HG03025 (cell line): ENCODE results near the gene ANKRD33.

ENCODE experiments used
- ATAC-seq: cut with Tn5 transposase; IDR thresholded peaks from one replicate; pipeline ENCODE4 v1.9.1; 2021; ENCODE audit warnings: mild to moderate bottlenecking, moderate library complexity; ENCODE audit not compliant: unreplicated experiment, low FRiP score

Gene ANKRD33

DNA sequence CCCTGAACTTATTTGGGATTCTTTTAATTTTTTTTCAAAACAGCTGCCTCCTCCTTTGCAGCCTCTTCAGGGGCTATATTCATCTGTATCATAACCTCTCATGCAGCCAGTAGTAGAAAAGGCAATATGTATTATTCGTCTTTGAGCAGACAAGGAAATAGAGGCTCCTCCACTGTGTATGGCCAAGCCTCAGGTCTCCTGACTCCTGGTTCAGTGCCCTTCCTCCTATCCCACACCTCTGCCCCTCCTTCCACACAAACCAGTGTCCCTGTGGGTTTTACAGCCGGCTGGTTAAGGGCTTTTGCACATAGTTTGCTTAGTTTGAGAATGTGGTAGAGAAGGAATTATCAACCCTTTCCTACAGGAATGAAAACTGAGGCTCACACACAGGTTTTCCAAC, 10.6 kb downstream of the ANKRD33 start:
- no peak for ATAC-seq

DNA sequence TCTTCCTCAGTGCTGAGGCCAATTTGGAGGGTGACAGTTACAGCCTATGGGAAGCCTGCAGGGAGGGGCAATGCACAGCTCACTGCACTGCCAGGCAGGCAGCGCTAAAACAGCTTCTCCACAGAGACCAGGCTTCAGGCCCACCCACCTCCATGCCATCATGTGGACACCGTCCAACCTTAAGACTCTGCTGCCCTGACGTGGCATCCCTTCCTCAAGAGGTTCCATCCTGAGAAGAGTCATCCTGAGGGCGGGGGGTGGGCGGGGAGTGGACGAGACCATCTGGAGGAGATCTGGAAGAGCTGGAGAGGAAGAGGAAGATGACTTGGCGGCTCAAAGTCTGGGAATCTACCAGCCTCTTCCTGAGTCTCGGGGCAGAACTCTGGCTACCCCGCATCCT, 11.0 kb downstream of the ANKRD33 start:
- no peak for ATAC-seq

DNA sequence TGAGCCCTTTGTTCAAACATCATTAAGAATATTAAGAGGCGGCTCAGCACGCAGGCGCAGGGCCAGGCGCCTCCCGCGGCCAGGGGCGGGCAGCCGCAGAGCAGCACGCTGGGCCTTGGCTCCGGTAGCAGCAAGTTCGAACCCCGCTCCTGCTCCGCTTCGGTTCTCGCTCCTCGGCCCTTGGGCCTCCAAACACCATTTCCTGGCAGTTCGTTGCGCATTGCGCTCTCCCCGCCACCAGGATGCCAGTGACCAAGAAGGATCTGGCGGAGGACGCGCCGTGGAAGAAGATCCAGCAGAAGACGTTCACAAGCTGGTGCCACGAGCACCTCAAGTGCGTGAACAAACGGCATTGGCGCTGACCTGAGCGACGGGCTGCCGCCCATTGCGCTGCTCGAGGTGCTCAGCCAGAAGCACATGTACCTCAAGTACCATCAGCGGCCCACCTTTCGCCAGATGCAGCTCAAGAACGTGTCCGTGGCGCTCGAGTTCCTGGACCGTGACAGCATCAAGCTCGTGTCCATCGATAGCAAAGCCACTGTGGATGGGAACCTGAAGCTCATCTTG, 12.5 kb downstream of the ANKRD33 start:
- no peak for ATAC-seq

DNA sequence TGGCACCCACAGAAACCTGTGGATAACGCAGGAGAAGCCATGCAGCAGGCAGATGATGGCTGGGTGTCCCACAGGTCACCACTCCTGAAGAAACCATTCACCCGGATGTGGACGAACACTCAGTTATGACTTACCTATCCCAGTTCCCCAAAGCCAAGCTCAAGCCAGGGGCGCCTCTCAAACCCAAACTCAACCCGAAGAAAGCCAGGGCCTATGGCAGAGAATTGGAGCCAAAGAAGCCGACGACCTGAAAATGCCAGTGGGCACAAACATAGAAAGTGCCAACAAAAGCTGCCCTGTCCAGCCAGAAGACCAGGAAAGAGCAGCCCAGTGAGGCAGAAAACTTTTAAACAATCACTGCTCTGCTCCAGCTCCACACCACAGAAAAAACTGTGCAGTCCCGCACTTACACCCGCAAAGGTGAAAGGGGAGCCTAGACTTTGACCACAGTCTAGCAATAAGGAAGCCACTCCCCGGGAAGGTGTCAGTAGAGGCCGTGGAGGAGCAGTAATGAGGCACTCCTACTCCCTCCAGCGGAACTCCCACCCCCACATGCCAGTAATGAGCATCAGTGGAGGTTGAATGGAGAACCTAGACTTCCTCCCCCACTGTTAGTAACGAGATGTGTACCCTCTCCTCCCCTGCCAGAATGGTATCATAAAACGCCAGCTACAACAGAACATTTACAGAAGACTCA, 13.4 kb downstream of the ANKRD33 start:
- no peak for ATAC-seq

DNA sequence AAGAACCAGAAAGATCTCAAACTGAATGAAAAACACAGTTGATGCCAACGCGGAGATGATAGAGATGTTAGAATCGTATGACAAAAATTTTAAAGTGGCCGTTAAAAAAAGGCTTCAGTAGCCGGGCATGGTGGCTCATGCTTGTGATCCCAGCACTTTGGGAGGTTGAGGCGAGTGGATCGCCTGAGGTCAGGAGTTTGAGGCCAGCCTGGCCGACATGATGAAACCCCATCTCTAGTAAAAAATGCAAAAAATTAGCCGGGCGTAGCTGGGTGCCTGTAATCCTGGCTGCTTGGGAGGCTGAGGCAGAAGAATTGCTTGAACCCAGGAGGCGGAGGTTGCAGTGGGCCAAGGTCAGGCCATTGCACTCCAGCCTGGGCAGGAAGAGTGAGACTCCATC, 14.0 kb downstream of the ANKRD33 start:
- ATAC-seq = no peak

DNA sequence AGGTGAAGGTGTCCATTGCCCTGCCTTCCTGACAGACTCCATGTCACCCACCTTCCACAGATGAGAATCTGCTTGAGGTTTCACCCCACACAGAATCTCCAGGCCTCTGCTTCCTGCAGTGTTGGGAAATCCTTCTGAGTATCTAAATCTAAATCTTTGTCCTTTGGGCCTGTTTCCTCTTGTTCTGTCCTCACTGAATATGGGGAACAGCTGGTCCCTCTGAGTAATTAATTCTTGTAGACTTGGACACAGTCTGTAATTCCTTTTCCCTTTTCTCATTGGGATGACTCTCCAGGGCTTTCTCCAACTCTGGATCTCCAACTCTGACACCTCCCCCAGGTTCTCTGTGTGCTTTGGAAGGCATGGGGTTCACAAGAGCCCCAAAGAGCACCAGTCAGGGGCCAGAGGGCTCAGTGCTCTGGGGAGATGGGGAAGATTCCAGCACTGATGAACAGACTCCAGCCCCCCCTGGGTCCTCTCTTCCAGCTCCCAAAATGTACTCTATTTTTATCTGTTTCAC, 17.1 kb downstream of the ANKRD33 start:
- no peak for ATAC-seq

DNA sequence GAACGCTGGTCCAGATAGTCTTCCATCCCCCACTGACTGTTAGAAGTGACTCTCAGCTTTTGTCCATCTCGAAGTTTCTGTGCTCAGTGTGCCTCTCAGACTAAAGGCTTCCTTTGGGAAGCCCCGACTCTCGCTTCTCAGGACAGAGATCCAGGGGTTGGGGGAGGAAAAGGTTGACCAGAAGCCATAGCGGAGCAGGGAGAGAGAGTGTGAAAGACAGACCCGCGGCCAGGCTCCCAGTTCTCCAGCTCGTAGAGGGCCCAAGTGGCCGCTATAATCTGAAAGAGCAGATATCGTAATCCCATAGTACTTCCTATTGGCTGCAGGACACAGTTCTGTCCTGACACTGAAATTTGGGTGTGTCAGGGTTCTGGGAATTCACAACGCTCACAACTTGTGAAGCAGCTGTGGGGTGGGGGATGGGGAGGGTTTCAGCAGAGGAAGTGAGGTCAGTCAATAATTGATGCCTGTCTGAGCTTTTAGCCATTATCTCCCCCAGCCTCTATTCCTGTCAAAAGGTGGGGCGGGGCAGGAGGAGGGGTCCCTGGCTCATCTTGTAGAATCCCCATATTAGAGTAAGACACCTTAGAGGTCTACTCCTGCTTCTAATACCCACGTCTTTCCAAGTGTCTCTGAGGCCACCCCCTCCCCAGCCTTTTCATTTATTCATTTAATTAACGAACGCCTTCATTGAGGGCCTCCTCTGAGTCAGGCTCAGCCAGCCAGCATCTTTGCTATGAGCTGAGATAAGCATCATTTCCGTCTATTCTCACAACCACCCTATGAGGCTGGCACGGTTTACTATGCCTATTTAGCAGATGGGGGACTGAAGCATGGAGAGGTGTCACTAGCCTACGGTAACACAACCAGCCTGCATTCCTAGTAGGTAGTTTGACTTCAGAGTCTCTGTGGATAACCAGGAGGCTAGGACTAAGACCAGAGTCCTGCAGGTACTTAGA, 17.8 kb downstream of the ANKRD33 start:
- ATAC-seq = no peak

DNA sequence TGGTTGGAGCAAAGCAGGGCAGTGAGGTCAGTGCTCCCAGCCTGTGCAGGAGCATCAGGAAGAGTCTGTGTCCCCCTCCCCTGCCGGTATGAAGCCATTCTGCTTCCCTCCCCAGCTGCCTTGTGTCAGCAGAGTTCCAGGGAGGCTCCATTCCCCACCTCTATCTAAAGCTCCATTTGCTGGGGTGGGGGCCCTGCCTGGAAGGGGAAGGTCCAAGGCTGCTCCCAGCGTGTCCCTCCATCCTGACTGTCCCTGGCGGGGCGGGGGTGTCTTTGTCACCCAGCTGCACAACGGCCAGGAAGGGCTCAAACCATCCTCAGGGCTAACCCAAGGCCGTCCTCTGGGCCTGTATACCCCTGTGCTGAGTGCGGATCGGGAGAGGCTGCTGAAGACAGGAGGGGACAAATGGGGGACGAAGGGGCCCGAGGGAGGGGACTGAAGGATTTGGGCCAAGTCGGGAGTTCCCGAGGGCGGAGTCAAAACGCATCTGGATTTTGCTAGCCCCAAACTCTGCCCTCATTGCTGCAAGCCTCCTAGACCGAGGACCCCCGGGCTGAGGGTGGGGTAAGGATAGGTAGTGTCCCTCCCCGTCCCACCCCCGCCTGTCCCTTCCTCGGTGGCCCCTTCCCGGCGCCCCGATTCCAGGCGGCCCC, 18.7 kb downstream of the ANKRD33 start:
- no peak for ATAC-seq

DNA sequence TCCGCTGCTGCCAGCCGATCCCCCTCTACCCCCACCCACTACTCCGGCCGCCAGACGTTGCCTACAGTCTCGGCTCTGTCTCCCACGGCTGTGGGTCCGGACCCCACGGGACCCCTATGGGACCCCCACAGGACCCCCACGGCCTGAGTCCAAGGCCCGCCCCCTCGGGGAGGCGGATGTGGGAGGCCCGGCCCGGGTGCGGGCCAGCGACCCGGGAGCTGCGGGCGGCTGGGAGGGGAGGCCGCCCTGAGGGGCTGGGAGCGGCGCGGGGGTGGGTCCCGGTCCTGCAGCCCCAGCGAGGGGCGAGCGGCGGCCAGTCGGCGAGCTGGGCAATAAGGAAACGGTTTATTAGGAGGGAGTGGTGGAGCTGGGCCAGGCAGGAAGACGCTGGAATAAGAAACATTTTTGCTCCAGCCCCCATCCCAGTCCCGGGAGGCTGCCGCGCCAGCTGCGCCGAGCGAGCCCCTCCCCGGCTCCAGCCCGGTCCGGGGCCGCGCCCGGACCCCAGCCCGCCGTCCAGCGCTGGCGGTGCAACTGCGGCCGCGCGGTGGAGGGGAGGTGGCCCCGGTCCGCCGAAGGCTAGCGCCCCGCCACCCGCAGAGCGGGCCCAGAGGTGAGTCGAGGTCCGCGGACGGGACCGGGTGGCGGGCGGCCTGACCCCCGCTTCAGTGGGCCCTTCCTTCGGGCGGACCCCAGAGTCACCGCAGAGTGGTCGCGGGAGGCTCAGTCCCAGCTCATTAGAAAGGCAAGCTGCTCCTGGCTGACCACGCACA, 19.4 kb downstream of the ANKRD33 start, which contains the start of gene ACVRL1:
Gene ACVRL1 (plus strand): TSS at position 422 of the 773 bp plus-strand sequence. CDS start 4,971 bp downstream, outside the sequence.
- no peak for ATAC-seq

DNA sequence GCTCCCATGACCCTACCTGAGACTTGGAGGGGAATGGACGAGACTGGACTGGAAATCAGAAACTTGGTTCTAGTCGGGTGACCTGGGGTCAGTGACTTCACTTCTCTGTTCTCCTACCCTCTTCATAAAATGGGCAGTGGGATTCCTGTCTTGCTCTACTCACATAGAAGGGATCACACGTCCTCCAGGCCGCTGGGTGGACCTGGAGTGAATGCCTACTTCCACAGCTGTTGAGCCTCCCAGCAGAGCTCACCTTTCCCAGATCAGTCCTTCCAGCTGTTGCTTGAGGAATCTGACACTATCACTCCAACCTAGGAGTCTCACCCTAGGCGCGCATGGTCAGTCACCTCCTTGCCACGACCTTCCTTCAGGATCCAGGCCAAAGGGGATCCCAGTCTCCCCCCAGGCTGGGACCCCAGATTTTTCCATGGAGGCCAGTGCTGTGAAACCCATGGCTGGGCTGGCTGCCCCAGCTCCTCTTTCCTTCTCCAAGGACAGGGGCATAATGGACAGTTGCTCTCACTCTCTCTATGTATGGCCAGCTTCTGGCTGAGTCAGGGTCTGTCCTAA, 20.0 kb downstream of the ANKRD33 start:
- ATAC-seq = no peak

DNA sequence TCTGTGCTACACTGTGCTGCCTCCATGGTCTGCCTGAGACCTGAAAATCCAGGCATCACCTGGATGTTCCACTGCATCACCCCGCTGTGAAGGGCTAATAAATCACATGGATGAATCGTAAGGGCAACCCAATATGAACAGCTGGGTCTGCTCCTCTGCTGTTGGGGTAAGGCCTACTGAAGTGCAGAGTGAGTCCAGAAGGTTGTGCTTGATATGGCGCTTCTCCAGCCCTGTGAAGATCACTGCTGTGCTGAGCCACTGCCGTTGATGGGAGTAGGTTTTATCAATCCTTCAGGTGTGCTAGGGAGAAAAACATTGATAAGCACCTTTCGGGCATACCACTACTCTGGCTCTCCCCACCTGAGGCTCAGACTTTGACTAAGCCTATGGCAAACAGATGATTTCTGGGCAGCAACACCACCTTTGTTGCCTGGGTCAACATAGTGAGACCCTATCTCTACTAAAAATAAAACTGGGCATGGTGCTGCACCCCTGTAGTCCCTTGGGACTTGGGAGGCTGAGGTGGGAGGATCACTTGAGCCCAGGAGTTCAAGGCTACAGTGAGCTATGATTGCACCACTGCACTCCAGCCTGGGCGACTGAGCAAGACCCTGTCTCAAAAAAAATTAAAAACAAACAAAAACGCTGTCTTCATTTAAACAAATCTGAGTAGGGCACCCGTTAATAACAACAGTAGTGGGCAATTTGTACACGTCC, 21.1 kb downstream of the ANKRD33 start:
- no peak for ATAC-seq

DNA sequence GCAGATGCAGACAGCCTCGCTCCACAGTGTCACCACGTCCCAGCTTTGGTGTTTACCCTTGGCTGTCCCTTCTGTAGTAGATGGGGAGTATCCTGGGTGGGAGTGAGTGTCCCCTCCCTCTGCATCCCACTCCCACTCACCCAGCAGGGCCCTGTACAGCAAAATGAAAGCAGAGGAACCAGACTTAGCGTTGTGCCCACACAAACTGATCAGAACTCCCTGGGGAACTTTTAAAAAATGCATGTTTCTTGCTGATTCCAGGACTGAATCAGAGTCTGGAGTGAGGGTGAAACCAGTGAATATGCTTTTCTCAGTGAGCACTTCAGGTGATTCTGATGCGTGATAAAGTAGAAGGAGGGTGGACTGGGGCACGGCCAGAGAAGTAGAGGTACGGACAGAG, 22.3 kb downstream of the ANKRD33 start:
- ATAC-seq = no peak

DNA sequence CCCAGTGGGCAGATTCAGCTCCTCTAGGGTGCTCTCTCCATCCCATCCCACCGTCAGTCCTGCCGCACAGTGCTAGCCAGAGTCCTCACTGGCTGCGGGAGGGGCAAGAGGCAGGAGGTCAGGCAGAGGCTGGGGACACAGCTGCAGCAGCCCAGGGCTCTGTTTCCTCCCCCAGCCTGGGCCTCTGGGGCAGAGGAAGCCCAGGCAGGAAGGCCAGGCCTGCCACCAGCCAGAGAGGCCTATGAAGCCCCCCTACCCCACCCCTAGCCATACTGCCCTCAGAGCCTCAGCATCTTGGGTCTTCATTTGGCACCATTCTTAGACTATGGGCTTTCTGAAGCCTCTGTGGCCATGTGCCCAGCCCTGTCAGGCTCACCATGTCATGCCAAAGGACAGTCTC, 22.8 kb downstream of the ANKRD33 start:
- ATAC-seq = no peak

DNA sequence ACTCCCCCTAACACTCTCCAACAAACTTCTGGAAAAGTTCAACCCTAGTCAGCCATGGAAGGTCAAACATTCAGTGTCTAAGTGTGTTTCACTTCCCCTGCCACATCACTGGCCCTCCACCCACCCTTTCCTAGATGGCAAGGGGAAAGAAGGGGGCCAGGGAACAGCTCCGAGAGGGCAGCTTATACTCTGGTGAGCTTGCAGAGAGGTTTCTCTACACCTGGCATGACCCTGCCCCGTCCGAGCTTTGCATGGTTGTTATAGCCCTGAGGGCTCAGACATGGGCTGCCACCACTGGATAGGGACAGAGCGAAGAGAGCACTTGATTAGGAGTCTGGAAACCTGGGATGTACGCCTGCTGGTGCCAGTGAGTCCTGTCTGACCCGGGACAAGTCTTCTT, 23.4 kb downstream of the ANKRD33 start:
- no peak for ATAC-seq

DNA sequence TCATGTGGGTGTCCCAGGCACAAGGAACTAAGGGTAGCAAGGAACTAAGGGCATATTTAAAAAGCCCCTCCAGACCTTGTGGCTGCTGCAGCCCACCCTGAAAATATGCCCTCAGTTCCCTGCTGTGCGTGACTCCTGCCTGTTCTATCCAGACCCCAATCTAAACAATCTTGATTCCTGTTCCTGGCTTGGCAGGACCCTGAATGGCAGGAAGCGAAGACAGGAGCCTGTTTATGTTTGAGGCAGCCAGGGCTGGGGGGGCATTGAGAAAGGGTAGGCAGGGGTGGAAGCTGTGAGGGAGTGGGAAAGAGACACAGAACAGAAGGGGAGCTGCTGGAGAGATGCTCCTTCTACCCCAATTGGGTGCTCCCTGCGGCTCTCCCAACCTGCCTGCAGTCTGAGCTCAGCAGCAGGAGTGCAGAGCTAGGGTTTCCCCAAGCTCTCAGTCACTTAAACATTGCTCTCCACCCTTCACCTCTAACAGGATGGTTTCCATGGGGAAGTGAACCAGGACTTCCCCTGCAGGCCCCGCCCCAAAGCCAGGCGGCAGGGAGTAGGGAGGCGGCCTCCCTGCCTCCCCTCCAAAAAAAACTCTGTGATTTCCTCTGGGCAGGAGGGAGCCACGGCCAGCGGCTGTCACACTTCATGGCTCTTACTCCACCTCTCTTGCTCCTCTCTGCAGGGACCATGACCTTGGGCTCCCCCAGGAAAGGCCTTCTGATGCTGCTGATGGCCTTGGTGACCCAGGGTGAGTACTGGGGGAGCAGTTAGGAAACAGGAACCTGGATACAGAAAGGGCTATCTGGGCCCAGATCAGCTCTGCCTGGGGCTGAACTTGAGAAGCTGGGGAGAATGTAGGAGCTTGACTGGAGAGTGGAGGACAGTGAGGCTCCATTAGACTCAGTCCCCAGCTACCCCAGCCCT, 24.1 kb downstream of the ANKRD33 start:
- ATAC-seq = no peak

DNA sequence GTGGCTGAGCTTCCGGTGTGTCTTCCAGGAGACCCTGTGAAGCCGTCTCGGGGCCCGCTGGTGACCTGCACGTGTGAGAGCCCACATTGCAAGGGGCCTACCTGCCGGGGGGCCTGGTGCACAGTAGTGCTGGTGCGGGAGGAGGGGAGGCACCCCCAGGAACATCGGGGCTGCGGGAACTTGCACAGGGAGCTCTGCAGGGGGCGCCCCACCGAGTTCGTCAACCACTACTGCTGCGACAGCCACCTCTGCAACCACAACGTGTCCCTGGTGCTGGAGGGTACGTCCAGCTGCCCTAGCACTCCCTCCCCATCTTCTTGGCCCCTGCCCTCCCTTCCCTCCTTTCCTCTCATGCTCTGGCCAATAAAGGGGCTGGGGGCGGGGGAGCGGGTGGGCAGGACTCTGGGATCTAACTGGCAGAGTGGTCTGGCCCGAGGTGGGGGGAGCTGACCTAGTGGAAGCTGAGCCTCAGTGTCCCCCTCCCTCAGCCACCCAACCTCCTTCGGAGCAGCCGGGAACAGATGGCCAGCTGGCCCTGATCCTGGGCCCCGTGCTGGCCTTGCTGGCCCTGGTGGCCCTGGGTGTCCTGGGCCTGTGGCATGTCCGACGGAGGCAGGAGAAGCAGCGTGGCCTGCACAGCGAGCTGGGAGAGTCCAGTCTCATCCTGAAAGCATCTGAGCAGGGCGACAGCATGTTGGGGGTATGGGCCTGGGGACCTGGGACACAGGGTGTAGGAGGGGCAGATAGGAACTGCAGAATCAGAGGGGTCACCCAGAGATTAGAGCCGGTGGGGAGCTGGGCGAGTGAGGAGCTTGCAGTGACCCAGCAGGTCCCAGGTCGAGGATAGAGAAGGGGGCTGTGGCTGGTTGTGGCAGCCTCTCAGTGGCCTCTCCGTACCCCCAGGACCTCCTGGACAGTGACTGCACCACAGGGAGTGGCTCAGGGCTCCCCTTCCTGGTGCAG, 25.4 kb downstream of the ANKRD33 start:
- no peak for ATAC-seq
